HG02759 (cell line): ENCODE measurements around the gene TMEM185B.
"Not testable (repeated sequence)": the region's sequence is repeated elsewhere in the genome, so short reads cannot be mapped to it uniquely, and the experiment has no call there.

Experiments used
- ATAC-seq: cut with Tn5 transposase; IDR thresholded peaks from one replicate; pipeline ENCODE4 v1.9.1; 2021; ENCODE audit warnings: mild to moderate bottlenecking, moderate library complexity; ENCODE audit not compliant: unreplicated experiment

The TMEM185B gene

DNA sequence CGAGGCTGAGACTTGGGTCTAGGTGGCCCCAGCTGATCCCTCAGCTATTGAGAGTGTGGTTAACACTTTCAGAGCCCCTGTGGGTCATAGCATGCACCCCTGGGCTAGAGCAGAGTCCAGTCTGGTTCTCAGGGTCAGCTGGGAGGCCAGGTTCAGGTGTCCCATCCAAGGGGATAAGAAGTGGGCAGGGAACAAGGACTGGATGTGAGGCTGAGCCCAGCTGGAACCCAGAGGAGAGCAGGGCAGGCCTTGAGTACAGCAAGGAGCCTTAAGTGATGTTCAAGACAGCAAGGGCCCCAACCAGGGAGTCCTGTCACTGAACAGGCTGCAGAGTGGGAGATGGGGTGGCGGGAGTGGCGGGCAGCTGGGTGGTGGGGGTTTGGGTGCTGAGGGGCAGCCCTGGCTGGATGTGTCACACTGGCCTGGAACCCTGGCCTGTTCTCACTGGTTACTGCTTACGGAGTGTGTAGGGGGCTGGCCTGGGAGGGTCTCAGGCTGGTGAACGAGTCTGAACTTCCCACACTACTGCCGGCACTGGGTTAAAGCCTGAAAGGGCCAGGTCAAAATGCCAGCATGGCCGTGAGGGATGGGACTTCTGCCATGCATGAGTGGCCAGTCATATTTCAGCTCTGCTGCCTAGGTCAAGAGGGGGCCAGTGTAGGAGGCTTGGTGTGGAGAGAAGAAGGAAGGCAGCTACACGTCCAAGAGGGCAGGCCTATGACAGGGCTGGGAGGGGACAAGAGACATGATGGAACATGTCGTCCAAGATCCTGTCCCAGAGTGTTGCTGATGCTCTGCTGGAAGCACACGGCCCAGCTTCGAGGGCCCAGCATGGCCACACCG is 13.6 kb downstream of the TMEM185B start:
- no peak for ATAC-seq

DNA sequence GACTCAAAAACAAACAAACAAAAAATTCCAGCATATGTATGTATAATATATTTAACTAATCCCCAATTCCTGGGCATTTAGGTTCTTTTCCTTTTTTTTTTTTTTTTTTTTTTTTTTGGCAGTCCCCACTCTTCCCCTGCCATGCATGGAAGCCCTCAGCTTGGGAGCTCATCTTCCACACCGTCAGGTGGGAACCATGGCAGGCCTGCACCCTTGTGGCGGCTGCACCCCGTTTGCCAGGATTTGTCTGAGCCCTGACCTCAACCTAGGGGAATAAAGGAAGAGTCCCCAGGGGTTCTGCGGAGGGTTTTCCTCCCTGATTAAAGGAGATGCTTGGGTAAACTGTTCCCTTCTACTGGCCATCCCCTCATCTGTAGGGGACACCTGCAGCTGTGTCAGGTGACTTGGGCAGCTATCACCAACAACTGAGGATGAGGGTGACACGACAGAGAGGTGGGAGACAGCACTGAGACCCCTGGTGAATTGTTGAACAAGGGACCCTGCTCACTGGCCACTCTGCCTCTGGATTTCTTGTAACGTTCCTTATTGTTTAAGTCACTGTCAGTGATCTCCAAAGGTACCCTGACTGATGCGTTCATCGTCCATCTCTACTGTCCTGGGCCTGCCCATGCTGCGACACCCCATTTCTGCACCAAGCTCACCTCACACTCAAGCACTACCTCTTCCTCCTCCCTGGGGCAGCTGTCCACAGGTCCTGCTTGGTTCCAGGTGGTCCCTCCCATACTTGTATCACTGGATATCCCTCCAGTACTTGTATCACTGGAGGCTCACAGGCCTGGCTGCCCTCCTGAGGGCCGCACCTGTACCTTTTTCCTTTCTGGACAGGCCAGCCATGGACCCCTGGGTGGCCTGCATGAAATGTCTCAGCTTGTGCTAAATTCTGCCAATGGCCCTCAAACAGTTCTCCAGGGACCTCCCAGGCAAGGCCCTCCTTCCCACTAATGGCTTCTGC is 14.5 kb downstream of the TMEM185B start:
- no peak for ATAC-seq

DNA sequence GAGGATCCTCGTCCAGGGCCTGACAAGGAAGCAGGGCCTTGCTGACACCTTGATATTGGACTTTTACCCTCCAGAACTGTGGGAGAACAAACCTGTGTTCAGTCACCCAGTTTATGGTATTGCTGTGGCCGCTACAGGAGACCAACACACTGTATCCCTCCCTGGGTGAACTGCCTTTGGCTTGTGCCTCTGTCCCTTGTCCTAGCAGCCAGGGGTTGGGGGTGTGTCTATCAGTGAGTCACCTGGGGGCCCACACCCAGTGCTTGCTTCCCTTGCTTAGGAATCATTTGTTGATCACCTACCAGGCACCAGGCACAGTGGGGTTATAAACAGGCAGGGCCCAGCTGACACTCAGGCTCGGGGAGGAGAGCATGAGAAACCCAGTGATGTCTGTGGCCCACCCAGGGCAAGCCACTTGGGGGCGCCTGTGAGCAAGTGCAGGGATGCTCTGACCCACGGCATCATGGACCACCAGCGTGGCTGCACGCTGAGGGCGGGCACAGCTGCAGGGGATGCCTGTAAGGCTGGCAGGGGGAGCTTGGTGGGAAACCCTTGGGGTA is 17.1 kb downstream of the TMEM185B start:
- ATAC-seq = no peak

DNA sequence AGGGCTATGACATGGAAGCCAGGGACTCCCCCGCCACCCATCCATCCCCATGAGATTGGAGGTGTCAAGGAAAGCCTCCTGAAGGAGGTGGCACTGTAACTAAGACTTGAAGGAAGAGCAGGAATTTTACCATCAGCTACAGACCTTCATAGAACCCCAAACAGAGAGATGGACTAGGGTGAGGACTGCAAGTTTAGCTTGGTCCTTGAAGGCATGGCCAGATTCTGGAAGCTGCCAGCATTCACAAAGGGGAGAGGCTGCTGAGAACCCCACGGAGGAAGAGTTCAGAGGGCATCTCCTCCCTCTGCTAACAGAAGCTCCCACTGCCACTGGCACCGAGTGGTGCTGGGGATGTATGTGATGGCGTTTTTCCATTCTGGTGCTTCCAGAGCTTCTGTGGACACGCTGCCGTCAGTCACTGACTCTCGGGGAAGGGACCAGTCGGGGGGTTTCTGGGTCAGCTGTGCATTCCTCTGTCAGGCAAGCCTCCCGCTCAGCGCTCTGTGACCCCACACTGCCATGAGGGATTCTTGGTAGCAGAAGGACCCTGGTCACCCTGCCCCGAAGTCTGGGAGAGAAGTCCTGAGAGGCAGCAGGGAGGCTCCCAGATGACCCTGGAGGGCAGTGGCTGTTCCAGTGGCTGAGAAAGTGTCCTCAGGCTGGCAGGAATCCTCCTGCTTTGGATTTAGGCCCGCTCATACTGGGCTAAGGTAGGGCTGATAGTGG is 18.1 kb downstream of the TMEM185B start:
- ATAC-seq = no peak

DNA sequence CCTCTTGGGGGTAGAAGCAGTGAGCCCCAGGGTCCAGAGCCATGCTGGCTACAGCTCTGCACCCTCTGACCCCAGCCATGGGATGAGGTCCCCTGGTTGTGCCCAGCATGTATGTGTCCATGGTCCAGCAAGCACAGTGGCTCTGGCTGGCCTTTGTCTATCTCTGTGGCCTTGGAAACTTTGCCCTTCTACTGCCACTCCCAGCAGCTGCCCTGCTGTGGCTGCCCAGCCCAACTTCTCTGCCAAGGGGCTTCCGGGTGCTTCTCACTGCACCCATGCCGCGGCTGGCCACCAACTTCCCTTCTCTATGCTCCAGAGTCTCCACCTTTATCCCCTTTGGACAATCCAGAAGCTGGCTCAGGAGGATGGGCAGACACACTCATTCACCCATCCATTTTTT is 18.8 kb downstream of the TMEM185B start:
- ATAC-seq = no peak

DNA sequence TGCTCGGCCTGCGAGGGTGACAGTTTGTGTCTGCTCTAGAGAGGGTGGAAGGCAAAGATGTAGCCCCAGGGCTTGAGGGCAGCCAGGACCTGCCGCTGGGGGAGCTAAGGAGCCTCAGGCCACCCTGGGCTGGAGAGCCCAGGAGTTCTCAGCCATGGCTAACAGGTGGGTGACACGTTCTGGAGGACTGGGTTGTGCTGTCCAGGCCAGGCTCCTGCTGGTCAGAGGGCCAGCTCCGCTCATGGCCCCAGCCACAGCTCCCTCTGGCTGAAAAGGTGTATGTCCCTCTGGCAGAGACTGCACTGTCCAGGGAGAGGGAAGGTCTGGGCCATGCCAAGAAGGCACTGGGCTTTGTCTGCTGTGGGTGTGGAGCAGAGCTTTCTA is 19.2 kb downstream of the TMEM185B start:
- no peak for ATAC-seq

DNA sequence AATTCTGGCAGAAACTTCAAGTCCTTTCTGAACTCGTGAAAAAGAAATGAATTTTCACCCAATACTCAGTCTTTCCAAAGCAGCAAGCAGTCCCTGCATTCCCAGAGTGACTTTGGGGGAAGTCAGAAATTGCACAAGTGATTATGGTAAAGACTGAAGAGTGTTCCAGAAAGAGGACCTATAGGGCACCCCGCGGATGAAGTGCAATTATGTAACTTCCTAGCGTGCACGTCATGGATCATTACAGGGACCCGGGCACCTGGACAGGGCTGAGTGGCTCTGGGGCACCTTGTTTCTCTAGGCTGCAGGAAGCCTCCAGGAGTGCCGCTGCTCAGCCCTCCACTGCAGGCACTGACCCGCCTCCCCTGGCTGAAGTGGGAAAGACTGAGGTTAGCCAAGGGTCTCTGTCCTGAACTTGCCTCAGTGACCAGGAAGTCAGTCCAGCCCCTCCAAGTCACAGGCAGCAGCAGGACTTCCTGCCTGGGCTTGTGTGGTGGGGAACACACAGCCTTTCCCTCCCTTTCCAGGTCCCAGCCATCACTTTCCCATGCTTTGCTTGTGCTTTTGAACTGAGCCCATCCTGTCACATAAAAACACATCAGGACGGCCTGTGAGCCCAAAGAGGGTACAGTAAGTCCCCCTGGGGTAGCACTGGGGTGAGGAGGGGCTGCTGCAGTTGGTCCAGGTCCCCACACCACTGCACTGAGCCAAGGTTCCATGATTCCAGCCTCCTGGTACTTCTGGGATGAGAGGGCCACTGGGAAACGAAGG is 19.8 kb downstream of the TMEM185B start:
- no peak for ATAC-seq

DNA sequence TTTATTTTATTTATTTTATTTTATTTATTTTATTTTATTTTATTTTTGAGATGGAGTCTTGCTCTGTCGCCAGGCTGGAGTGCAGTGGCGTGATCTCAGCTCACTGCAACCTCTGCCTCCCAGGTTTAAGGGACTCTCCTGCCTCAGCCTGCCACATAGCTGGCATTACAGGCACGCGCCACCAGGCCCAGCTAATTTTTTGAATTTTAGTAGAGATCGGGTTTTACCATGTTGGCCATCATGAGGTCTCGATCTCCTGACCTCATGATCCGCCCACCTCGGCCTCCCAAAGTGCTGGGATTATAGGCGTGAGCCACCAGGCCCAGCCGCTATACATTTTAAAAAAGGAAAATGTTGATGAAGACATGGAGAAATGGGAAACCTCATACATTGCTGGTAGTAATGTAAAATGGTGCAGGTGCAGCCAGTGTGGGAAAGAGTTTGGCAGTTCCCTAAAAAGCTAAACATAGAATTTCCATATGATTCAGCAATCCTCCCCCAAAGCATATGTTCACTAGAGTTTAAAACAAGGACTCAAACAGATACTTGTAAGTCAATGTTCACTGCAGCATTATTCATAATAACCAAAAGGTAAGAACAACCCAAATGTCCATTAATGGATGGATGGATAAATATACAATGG is 23.3 kb downstream of the TMEM185B start:
- not testable (repeated sequence) for ATAC-seq

DNA sequence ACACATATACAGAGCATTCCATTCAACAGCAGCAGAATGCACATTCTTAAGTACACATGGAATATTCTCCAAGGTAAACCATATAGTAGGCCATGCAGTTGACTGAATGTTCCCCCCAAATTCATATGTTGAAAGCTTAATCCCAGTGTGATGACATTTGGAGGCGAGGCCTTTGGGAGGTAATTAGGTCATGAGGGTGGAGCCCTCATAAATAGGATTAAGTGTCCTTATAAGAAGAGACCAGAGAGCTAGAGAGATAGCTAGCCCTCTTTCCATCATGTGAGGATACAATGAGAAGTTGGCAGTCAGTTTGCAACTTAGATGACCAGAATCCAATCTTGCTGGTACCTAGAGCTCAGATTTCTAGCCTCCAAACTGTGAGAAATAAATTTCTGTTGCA is 27.6 kb downstream of the TMEM185B start:
- no peak for ATAC-seq

DNA sequence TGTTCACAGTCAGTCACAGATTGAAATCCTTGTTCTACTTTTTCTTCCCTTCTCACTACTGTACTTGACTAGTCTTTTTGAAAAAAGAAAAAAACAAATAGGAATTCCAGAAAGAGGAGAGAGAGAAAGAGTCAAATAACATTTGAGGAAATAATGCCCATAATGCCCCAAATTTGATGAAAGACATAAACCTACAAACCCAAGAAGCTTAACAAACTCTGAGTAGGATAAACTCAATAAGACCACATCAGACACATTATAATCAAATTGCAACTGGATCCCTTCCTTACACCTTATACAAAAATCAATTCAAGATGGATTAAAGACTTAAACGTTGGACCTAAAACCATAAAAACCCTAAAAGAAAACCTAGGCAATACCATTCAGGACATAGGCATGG is 30.9 kb downstream of the TMEM185B start:
- ATAC-seq = no peak

DNA sequence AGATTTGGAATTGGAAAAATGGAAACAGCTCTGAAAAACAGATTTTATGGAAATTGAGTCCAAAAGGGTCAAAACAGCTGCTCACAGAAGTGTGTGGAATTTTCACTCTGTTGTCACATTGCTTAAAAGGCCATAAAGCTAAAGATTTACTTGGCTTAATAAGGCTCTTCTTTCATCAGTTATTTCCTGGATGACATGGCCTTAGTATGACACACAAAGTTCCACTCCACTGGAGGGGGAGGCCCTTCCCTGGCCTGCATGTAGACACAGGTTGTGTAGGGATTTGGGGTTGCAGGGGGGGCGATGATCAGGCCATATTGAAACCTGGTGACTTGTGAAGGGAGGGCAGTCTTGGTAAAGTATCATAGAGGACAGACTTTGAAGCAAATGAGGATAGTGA is 34.0 kb downstream of the TMEM185B start:
- ATAC-seq = no peak

DNA sequence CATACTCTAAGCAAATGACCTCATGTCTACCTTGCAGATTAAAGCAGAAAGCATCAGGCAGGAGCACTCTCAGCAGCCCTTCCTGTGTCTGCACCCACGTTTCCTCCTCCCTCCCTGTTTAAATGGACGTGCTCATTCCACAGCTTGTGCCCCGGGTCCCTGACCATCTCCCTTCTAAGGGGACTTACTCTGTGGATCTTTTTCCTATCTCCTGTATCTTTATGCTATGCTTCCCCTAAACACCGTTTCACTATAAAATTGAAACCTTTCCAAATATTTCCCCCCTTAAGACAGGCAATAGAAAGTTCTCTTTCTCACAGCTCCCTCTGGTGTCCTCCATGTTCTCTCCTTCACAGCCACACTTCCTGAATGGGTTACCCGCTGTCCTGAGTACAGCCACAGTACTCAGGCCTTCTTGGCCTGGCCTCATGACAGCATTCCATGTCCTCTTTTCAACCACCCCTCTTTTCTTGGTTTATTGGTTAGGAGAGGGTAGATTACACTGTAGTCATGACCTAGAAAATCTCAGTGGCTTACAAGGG is 41.1 kb downstream of the TMEM185B start:
- ATAC-seq = no peak

DNA sequence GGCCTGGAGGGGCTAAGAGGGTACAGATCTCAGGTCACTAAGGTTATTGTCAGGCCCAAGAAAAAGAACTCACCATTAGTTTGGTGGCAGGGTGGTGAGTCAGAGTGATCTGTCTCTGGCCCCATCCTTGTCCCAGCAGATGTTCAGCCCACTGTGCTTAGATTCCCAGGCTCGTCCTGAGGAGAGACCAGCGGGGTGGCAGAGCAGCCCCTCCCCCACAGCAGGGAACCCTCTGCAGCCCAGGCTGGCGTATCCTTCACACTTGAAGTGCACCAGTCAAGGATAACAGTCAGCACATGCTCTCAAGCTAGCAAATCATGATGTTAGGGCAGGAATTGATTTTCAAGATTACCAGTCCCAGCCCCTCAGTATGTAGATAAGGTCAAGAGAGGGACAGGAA is 43.1 kb downstream of the TMEM185B start:
- ATAC-seq = no peak

DNA sequence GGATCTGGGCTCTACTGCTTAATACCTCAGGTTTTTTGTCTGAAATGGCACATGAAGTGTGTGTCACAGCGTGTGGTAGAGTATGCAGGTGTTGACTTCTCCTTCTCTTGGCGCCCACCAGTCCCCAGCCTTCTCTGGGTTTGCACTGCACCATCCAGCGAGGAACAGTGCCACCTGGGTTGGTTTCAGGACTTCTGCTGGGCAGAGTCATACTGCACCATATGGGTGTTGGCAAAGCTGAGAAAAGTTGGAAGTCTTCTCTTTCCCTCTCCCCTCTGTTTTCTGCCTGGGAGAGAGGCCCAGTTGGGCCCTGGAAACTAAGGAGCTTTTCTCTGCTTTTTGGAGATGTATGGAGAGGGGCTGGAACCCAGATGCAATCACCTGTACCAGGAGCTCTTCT is 43.8 kb downstream of the TMEM185B start:
- ATAC-seq = no peak

DNA sequence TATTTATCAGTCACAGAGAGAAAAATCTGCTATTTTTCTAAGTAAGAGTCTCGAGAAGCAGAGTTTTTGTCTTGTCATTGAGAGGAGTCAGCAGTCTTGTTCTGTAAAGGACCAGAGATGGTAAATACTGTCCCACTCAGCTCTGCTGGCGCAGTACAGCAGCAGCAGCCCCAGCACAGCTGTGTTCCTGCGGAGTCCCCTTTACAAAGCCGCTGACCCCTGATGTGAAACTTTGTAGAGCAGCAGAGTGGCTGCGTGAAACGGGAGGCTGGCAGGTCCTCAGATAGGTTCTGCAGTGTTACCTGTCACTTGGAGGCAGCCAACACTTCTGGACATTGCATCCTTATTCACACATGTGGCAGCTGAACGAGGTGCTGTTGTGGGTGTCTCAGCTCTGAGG is 45.2 kb downstream of the TMEM185B start:
- ATAC-seq = no peak

DNA sequence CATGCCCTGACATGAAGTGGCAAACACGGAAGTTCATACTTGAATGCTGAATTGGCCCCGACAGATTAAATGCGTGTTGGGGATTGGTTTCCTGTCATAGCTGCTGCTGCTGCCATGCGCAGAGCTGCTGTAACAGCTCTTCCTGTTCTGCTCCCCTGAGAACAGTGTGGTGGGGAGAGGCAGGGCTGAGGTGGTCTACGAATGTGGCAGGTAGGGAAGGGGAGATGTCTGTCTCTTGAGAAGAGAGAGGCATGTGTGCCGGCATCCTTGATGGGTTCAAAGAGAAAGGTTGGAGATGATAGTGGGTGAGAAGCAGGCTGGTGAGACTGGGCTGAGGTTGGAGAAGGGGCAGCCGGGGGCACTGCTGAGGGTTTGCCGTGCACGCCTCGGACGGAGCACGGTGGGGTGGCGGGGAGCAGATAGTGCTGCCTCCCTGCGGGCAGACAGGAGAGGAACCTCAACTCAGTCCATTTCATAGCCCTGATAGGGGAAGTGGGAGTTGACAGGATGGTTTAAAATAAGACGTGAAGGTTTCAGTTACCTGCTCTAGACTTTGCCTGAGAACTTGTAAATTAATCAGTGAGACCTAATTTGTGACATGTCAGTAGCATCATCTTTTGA is 46.1 kb downstream of the TMEM185B start:
- peak; percentile 97 for ATAC-seq

DNA sequence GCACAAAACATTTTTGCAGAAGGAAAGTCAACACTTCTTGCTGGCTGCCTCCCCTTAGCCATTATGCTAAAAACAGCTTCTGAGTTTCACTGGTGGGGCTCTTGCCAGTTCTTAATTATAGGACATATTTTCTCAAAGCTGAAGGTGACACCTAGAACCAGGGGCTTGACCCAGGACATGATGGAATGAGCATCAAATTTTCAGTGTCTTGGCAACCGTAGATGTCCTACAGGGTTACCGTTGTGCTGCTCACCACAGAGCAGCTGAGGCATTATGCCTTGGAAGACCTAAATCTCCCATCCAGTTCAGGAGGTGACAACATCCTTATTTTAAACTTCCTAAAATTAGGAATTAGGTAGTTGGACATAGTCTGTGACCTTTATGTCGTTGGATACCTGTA is 46.7 kb downstream of the TMEM185B start:
- no peak for ATAC-seq

DNA sequence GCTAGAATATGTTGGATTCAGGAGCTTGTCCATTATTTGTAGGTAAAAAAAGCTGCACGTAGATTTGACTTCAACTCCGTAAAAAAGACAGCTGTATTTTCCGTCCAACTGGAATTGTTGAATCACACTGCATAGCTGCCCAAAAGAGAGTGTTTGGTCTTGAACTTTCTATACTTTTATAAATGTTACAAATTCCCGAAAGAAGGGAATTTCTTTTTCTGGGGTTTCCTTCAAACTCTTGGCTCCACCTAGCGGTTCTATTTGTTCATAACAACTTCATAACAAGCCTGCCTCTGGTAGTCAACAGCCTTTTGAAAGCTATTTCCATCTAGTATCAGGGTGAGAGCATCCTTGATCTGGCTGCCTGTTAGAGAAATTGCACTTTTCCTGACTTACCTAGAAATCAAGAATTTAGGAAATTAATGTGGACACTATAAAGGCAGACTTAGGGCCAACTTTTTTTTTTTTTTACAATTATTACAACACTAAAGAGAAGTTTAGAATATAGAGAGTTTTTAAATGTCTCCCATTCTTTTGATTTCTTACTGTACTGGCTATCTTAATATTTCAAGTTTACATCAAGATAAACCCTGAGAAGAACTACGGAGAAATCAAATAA is 48.1 kb downstream of the TMEM185B start:
- no peak for ATAC-seq
